ENCODE measurements around the gene CDC6.

The CDC6 gene

DNA sequence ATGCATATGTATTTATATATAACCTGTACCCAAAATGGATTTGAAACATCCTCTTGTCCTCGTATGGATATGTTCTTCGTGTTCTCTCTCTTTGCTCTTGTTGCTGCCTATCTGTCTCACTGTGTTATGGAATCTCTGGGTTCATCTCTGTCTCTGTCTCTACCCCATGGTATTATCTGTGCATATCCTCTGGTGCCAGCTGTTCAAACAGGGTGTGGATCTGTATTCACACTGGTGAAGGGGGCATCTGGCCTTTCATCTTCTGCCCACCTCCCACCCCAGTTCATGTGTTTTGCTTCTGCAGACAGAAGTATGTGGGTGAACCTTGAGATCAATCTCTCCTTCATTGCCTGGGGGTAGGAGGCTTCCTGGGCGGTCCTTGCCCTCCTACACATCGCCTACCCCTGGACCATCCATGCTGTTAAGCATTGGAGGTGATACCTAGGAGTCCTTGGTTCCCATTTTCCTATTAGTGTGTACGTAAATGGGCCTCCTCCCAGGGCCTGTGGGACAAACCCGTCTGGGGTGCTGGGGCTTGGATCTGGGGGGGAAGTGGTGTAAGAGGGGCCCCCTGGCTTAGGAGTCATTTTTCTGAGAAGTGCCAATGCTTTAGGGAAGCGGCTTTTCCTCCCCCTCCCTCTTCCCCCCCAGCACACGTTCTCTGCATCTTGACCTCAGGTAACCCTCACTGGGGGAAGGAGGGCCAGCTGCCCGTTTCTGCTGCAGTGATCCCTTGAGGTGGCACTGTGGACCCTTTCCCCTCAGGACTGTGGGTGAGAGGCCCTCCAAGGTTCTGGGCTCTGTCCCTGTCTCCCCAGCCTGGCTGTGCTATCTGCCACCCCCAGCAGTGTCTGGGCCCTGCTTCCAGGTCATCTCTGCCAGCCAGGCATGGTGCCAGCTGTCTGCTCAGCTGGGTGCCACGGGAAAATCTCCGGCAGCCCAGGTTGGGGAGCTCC is 42.4 kb downstream of the CDC6 start:
- no peak for DNase-seq
- TF ChIP-seq, protein P1, sequence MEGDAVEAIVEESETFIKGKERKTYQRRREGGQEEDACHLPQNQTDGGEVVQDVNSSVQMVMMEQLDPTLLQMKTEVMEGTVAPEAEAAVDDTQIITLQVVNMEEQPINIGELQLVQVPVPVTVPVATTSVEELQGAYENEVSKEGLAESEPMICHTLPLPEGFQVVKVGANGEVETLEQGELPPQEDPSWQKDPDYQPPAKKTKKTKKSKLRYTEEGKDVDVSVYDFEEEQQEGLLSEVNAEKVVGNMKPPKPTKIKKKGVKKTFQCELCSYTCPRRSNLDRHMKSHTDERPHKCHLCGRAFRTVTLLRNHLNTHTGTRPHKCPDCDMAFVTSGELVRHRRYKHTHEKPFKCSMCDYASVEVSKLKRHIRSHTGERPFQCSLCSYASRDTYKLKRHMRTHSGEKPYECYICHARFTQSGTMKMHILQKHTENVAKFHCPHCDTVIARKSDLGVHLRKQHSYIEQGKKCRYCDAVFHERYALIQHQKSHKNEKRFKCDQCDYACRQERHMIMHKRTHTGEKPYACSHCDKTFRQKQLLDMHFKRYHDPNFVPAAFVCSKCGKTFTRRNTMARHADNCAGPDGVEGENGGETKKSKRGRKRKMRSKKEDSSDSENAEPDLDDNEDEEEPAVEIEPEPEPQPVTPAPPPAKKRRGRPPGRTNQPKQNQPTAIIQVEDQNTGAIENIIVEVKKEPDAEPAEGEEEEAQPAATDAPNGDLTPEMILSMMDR (IDR thresholded peaks at IDR 0.05; ENCODE audit: low read depth, low read length, missing control alignments), result no peak
- Histone ChIP-seq H3K27ac (no peak overlapping the region), H3K27me3 (replicated peaks) (no peaks in the 10 kb centered on the region), H3K36me3 (replicated peaks) (peaks cover 3% of the 10 kb centered on the region), H3K4me3 (ENCODE audit: low read depth, low read length) (no peak overlapping the region)
- in situ Hi-C loops (cut with HindIII; ENCODE audit: low pct_ligation_motif_present, low sequenced_read_pairs), result no loop called here

DNA sequence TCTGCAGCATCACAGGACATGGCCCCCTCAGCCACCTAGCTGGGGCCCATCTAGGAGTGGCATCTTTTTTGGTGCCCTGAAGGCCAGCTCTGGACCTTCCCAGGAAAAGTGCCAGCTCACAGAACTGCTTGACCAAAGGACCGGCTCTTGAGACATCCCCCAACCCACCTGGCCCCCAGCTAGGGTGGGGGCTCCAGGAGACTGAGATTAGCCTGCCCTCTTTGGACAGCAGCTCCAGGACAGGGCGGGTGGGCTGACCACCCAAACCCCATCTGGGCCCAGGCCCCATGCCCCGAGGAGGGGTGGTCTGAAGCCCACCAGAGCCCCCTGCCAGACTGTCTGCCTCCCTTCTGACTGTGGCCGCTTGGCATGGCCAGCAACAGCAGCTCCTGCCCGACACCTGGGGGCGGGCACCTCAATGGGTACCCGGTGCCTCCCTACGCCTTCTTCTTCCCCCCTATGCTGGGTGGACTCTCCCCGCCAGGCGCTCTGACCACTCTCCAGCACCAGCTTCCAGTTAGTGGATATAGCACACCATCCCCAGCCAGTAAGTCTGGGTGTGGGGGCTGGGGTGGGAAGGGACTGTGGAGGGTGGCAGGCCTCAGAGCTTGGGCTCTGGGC is 43.3 kb downstream of the CDC6 start:
- Histone ChIP-seq H3K4me3 (ENCODE audit: low read depth, low read length) (no peak overlapping the region), H3K27ac (no peak overlapping the region), H3K27me3 (replicated peaks) (no peaks in the 10 kb centered on the region), H3K36me3 (replicated peaks) (peaks cover 3% of the 10 kb centered on the region)
- TF ChIP-seq, protein P1 (IDR thresholded peaks at IDR 0.05; ENCODE audit: low read depth, low read length, missing control alignments), result no peak
- DNase-seq, result no peak
- in situ Hi-C loops (cut with HindIII; ENCODE audit: low pct_ligation_motif_present, low sequenced_read_pairs), result no loop called here

DNA sequence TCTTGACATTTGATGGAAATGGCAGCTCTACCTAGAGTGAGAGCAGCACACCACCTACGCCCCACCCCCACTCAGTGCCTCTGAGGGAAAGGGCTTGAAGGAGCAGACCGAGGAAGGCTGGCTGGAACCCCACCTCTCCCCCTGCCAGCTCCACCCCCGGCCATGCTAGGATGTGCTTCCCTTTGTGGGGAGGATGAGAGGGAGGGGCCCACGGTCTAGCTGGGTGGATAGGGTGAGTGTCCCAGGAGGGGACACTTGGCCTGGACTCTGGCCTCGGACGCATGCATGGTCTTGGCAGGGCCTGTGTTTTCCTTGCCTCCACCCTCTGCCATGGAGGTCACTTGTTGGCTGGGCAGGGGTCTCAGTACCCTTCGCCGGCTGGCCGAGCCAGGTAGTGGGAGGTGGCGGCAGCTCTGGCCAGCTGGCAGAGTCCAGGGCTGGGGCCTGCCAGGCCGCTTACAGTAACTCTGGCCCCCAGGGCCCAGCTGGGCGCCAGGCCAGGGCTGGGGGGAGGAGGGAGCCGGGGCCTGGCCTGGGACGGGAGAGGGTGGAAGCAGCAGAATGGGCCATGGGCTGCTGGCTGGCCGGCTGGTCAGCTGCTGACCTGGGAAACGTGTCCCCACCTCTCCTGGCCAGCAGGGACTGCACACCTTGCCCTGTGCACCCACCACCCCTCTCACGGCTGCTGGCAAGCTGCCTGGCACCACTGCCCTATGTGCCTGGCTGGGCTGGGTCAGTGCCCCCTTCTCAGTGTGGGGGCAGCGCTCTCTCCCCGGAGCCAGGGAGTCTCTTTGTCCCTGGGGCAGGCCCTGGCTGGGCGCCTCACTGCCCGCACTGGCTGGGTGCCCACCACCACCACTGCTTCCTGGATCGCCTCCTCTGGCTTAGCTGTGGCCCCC is 44.3 kb downstream of the CDC6 start:
- Histone ChIP-seq H3K4me3 (ENCODE audit: low read depth, low read length) (no peak overlapping the region), H3K27ac (no peak overlapping the region), H3K27me3 (replicated peaks) (no peaks in the 10 kb centered on the region), H3K36me3 (replicated peaks) (peaks cover 3% of the 10 kb centered on the region)
- TF ChIP-seq, protein P1 (IDR thresholded peaks at IDR 0.05; ENCODE audit: low read depth, low read length, missing control alignments), result no peak
- no peak for DNase-seq
- in situ Hi-C loops (cut with HindIII; ENCODE audit: low pct_ligation_motif_present, low sequenced_read_pairs), result no loop called here

DNA sequence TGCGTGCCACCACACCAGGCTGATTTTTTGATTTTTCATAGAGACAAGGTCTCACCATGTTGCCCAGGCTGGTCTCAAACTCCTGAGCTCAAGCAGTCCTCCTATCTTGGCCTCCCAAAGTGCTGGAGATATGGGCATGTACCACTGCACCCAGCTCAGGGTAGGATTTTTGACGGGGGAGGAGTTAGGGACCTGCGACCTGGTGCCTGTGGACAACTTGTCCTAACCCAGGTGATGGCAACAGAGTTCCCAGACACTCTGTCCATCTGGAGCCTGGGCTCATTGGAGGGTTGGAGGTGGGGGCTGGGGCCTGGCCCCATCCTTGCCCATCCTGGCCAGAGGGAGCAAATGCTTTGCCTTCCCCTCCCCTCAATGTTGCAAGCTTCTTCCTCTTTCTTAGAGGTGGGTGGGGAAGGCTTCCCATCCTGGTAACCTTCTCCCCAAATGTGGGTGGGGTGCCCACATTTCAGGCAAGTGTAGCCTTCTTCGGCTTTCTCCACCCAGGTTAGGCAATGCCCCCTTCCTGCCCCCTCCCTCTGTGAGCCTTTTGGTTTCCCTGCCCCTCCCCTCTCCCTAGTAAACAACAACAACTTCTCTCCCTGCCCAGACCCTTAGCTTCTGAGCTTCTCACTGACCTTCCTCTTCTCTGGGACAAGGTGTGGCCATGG is 46.2 kb downstream of the CDC6 start:
- Histone ChIP-seq H3K4me3 (ENCODE audit: low read depth, low read length) (no peak overlapping the region), H3K36me3 (replicated peaks) (peaks cover 3% of the 10 kb centered on the region), H3K27ac (no peak overlapping the region), H3K27me3 (replicated peaks) (no peaks in the 10 kb centered on the region)
- DNase-seq, result no peak
- TF ChIP-seq, protein P1 (IDR thresholded peaks at IDR 0.05; ENCODE audit: low read depth, low read length, missing control alignments), result no peak
- in situ Hi-C loops (cut with HindIII; ENCODE audit: low pct_ligation_motif_present, low sequenced_read_pairs), result no loop called here

DNA sequence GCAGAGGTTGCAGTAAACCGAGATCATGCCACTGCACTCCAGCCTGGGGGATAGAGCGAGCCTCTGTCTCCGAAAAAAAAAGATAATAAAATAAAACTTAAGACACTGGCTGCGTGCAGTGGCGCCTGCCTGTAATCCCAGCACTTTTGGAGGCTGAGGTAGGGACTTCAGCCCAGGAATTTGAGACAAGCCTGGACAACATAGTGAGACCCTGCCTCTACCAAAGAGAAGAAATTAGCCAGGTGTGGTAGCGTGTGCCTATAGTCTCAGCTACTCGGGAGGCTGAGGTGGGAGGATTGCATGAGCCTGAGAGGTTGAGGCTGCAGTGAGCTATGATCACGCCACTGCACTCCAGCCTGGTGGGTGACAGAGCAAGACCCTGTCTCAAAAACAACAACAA is 47.9 kb downstream of the CDC6 start:
- Histone ChIP-seq H3K4me3 (ENCODE audit: low read depth, low read length) (no peak overlapping the region), H3K36me3 (replicated peaks) (peaks cover 3% of the 10 kb centered on the region), H3K27me3 (replicated peaks) (no peaks in the 10 kb centered on the region), H3K27ac (no peak overlapping the region)
- no peak for DNase-seq
- TF ChIP-seq, protein P1 (IDR thresholded peaks at IDR 0.05; ENCODE audit: low read depth, low read length, missing control alignments), result no peak
- in situ Hi-C loops (cut with HindIII; ENCODE audit: low pct_ligation_motif_present, low sequenced_read_pairs), result no loop called here
